SK-N-DZ (cell line): Measurements from ENCODE around the gene LMX1A.
A peak's percentile ranks its signal among the peaks of the same experiment; 100 is the strongest.

Experiments
- DNase-seq: peaks from one replicate; pipeline ENCODE4 v3.0.0-alpha.2; 2015; ENCODE audit warnings: low spot score

LMX1A gene

DNA sequence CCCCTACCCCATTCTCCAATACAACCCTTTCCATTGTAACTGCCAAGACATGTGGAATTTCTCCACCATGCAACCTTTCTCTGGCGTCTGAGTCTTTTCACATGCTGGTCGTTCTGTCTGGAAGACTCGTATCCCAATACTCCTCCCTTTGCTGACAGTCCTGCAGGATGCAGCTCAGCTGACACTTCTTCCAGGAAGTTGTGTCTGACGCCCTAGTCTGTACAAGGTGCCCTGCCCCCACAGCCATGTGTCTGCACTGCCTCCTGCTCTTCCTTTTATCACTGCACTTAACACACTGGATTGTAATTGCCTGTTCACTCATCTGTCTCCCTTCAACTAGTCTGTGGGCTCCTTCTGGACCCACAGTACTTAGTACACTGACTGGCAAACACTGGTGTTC lies 188.0 kb downstream of the LMX1A start:
- no peak for DNase-seq

GRCh38 chr1:165162671-165163241 lies 193.8 kb downstream of the LMX1A start:
- peak; percentile 47 for DNase-seq

- no peak for DNase-seq
Observed at GRCh38 chr1:165161130-165161529, 195.4 kb downstream of the LMX1A start.

DNA sequence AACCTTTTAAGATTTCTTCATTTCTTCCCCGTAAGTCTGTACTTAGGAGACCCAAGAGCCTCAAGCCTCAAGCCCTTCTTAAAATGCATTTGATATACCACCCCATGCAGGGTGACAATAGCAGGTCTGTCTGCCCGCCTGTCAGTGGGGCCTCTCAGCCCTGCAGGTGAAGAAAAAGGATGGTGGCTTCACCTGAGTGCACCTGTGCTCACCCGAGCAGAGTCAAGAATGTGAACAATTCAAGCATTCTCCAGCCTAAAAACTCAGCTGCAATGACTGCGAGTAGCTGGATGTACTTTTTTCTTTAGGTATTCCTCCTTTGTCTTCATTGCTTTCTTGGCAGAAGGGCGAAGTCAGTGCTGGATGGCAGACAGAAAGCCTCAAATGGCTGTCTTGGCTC lies 203.3 kb downstream of the LMX1A start:
- no peak for DNase-seq

- no peak for DNase-seq
Observed at GRCh38 chr1:165152727-165153126, 203.8 kb downstream of the LMX1A start.

DNA sequence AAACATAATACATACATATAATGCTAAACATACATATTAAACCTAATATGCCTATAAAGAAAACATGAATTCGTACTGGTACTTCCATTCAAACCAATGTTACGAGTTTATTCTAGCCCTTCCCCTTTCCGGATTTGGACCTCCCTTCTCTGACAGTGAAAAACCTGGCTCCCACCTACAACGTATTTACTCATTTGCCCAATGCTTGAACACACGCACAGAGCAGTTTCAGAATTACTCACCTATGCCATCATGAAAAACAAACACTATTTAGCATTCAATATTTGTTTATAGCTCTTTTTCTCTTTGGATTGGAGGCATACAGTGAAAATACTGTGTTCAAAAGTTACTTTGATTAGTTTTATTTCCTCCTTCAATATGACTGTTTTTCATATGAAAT lies 204.4 kb downstream of the LMX1A start:
- no peak for DNase-seq
